Suppressor macrophage treated with lipopolysaccharide for 4 hours (primary cell): Measurements from ENCODE around the gene TMEM87B.
"Not testable (repeated sequence)": the region's sequence is repeated elsewhere in the genome, so short reads cannot be mapped to it uniquely, and the experiment has no call there.

Experiments used
- DNase-seq: peaks from one replicate; pipeline ENCODE4 v3.0.0-alpha.2; 2020

TMEM87B gene

DNA sequence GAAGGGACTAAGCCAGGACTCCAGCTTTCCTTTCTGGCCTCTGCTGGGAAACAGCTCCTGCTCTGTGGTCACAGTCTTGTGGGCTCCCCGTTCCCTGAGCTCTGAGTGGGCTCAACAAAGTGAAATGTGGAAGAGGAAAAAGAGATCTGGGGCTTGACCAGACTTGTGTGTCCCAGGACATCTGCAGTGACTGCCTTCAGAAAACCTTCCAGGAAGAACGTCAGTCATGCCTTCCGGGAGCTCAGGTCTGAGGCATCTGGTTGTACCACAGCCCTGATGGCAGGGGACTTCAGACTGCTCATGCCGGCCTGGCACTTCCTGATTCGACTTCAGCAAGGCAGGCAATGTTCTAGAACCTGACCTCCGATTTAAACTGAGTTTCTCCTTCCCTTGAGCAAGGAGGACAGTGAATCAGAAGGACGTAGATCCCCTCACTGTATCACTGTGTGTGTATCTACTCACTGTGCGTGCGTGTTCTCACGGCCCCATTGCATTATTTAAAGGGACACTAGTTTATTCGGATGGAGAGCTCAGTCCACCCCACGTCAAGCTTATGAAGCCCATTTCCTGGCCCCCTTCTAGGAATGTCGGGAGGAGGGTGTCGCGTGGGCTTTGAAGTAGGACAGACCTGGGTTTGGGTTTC lies 82.6 kb downstream of the TMEM87B start:
- peak; percentile 76 for DNase-seq

DNA sequence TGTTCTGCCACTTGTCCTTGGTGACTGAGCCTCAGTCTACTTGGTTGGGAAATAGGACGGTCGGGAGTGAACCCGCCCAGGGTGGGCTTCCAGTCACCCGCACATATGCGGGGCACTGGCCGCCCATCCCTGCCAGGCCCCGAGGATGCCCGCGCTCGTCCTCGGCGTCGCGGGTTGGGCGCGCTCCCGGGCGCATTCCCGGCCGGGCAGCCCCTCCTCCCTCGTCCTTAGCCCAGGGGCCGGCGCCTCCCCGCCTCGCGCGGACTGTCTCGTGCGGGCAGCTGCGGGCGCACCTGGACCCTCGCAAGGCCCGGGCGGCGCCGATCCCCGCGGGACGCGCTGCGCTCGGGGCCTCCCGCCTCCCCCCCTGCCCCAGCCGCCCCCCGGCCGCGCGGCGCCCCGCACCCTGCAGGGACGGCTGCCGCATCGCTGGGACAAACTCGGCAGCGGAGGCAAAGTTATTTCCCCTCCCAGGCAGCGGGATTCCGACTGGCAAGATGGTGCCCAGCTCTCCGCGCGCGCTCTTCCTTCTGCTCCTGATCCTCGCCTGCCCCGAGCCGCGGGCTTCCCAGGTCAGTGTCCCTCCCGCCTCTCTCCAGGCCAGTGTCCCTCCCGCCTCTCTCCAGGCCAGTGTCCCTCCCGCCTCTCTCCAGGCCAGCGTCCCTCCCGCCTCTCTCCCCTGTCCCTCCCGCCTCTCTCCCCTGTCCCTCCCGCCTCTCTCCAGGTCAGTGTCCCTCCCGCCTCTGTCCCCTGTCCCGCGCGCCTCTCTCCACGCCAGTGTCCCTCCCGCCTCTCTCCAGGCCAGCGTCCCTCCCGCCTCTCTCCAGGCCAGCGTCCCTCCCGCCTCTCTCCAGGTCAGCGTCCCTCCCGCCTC lies 83.3 kb downstream of the TMEM87B start, which contains the start of gene FBLN7:
TSS of gene FBLN7 (plus strand) at position 227 of the 874 bp plus-strand sequence. CDS start at position 498, 271 bp downstream.
- DNase-seq, result peak; percentile 19

DNA sequence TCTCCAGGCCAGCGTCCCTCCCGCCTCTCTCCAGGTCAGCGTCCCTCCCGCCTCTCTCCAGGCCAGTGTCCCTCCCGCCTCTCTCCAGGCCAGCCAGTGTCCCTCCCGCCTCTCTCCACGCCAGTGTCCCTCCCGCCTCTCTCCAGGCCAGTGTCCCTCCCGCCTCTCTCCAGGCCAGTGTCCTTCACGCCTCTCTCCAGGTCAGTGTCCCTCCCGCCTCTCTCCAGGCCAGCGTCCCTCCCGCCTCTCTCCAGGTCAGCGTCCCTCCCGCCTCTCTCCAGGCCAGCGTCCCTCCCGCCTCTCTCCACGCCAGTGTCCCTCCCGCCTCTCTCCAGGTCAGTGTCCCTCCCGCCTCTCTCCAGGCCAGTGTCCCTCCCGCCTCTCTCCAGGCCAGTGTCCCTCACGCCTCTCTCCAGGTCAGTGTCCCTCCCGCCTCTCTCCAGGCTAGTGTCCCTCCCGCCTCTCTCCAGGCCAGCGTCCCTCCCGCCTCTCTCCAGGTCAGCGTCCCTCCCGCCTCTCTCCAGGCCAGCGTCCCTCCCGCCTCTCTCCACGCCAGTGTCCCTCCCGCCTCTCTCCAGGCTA lies 84.1 kb downstream of the TMEM87B start:
- DNase-seq, result not testable (repeated sequence)

GRCh38 chr2:112139661-112140204 lies 84.7 kb downstream of the TMEM87B start:
- DNase-seq, result not testable (repeated sequence)

DNA sequence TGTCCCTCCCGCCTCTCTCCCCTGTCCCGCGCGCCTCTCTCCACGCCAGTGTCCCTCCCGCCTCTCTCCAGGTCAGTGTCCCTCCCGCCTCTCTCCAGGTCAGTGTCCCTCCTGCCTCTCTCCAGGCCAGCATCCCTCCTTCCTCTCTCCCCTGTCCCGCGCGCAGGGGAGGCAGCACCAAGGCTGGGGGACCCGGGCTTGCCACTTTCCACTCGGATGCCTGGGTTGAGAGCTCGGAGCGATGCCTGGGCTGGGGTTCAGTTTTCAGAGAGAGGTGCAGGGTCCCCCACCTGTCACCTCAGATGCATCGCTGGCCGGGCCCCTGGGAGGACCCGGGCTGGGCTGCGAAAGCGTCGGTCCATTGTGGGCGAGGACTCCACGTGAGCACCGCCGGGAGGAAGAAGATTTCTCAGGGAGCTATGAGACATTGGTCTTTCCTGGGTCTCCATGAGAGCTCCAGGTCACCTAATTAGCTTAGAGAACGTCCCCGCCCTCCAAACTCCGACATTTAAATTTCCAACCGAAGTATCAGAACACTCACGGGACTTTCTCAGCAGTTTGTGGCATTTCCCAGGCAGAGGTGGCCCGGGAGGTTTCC lies 85.2 kb downstream of the TMEM87B start:
- DNase-seq, result no peak

- no peak for DNase-seq
These were observed 86.0 kb downstream of the TMEM87B start for GRCh38 chr2:112140899-112141625.

DNA sequence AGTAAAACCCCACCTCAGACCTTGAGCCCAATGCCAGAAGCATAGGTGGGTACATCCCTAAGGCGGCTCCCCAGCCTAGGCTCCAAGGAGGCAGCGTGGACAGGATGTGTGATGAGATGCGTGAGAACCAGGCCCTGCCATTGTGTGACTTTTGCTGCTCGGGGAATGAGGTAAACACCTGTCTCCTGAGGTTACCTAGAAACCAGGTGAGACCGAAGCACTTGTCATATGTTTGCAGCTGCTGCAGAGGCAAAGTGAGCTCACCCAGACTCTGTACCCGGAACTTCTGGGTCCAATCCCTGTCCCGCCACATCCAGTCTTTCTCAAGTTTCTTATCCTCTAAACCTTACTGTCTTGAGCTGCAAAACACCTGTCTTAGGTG lies 86.5 kb downstream of the TMEM87B start:
- no peak for DNase-seq

- DNase-seq, result no peak
These were observed 87.5 kb downstream of the TMEM87B start for GRCh38 chr2:112142525-112143078.

DNA sequence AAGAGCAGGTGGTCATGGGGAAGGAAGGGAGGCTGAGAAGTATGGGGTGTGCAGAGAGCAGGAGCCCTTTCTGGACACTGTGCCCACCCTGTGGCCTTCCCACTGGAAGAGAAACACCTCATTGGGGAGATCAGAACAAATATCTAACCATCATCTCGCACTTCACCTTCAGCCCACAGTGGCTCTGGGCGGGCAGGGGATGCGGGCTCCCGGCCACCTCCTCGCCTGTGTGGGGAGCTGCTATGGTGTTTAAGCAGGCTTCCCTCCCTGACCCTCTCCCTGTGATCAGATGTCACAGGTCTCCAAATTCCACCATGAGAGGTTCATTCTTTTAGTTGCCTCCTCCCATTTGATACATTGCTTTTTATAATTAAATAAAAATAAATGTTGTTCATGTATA lies 88.1 kb downstream of the TMEM87B start:
- no peak for DNase-seq

- DNase-seq, result no peak
These were observed 89.9 kb downstream of the TMEM87B start for GRCh38 chr2:112144966-112145365.

DNA sequence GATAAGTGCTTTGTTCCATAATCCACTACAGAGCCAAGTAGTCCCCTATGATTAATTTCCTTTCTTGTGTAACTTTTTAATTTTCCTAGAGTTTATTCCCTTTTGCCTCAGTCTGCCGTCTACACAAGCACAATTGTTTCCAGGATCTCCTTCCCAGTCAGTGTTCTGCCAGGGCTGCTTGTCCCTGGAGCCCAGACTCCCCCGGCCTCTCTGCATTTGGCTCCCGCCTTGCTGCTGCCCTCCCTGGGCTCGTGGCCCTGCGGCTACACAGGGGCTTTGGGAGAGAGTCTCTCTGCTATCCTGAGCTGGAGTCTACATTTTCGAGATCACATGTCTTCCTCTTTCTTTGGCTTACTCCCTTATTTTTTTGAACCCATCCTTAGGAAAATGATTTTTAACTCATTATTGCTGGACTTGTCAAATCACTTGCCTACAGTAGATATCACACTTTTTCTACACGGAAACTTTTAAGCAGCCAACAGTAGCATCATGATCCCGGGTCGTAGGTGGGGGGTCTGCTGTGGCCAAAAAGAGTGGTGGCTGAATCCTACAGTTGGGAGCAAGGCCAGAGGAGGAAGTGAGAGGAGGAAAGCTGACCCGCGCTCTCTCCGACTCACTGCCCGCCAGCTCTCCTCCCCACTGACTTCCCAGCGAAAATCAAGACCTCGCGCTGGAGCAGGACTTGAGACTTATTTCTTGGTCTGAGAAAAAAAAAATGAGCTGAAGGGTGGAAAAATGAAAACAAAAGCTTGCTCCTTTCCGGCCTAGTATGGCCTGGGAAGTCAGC lies 92.5 kb downstream of the TMEM87B start:
- DNase-seq, result no peak

DNA sequence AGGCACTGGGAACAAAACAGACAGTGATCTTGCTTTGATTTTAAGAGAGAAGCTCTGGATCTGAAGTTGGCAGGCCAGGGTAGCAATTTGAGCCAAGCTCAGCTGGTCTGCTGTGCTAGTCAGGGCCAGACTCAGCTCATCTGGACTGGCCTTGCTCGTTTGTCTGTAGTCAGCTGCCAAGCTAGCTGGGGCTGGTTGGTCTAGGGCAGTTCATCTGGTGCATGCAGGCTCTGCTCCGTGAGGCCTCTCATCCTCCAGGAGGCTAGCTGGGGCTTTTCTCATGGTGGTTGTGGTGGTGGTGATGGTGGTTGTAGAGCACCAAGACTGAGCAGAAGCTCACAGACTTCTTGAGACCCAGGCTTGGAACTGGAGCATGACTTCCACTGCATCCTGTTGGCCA lies 93.4 kb downstream of the TMEM87B start:
- DNase-seq, result no peak

DNA sequence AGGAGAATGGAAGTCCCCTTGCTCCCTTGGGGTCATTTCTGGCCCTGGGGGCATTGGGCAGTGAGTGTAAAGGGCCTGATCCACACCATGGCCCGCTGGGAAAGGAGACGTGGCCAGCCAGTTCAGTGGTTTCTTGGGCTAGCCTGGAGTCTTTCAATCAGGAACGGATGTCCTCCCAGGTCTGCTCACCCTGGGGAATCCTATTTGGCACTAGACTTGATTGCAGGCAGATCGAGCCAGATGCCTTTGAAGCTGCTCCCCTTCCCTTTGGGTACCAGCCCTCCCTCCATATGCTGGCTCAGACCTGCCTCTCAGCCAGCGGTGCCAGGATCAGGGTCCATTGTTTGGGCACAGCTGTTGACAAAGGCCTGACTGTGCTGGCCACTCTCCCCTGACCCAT lies 94.1 kb downstream of the TMEM87B start:
- DNase-seq, result no peak

GRCh38 chr2:112149866-112150435 lies 94.9 kb downstream of the TMEM87B start:
- no peak for DNase-seq

- DNase-seq, result no peak
These were observed 95.4 kb downstream of the TMEM87B start for GRCh38 chr2:112150447-112150846.

- DNase-seq, result no peak
These were observed 95.8 kb downstream of the TMEM87B start for GRCh38 chr2:112150851-112151250.

GRCh38 chr2:112151271-112151670 lies 96.2 kb downstream of the TMEM87B start:
- no peak for DNase-seq

- no peak for DNase-seq
These were observed 96.8 kb downstream of the TMEM87B start for GRCh38 chr2:112151701-112152440.

- DNase-seq, result no peak
These were observed 97.6 kb downstream of the TMEM87B start for GRCh38 chr2:112152476-112153178.

- no peak for DNase-seq
These were observed 98.1 kb downstream of the TMEM87B start for GRCh38 chr2:112153179-112153490.
